Measurements from ENCODE around the gene AREG. TPM values are rescaled to one million over a fixed set of nuclear protein-coding genes. Genes with fewer than 3 reads are reported as not detected.
A peak's percentile ranks its signal among the peaks of the same experiment; 100 is the strongest.
"Not testable (repeated sequence)": the region's sequence is repeated elsewhere in the genome, so short reads cannot be mapped to it uniquely, and the experiment has no call there.

Gene AREG, protein sequence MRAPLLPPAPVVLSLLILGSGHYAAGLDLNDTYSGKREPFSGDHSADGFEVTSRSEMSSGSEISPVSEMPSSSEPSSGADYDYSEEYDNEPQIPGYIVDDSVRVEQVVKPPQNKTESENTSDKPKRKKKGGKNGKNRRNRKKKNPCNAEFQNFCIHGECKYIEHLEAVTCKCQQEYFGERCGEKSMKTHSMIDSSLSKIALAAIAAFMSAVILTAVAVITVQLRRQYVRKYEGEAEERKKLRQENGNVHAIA
- total RNA-seq: 10 to 100 TPM; 13.0 to 40.6 (median 26.2) TPM

- Histone ChIP-seq H3K27ac (peak within 1 kb of the TSS; percentile 73), H3K36me3 (no peaks in the 10 kb centered on the region), H3K27me3 (no peaks in the 10 kb centered on the region), H3K9me3 (no peaks in the 10 kb centered on the region), H3K4me3 (peak within 1 kb of the TSS; percentile 54), H3K4me1 (peaks cover 13% of the 10 kb centered on the region)
- DNase-seq (ENCODE audit: low spot score in 2 of 2): peak; percentile 85 to 87
- peak in 1 of 3 donors; percentile 8 for TF ChIP-seq POLR2AphosphoS5 (IDR thresholded peaks at IDR 0.05)
- peak in 1 of 2 donors; percentile 44 for TF ChIP-seq CTCF (IDR thresholded peaks at IDR 0.05)
- TF ChIP-seq EP300 (IDR thresholded peaks at IDR 0.05): peak; percentile 16
- peak; percentile 21 to 81 for TF ChIP-seq POLR2A (IDR thresholded peaks at IDR 0.05)
- 0% methylated on average over 21 of the region's 64 CpGs for WGBS
These were observed at the start of gene AREG for GRCh38 chr4:74444891-74445642. Gene AREG (plus strand): TSS chr4:74445136. CDS start chr4:74445346, 210 bp downstream.

DNA sequence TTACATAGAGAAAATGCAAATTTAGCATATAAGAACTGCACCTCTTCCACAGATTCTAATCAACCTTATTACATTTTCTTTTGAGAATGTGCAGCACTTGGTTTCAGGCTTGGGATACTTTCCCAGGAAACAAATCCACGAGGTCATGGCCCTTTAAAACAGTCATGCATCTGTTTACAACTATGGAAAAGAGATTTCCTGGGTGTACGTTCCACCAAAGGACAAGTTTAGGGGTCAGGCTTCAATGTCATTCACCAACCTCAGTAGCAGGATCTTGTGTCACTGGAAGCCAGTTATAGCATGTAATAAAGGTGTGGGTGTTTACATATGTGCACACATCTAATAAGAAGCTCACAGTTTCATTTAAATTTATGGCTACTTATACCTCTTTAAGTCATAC lies 49.3 kb upstream of the AREG start:
- Histone ChIP-seq H3K4me3 (no peak overlapping the region), H3K9me3 (no peaks in the 10 kb centered on the region), H3K36me3 (no peaks in the 10 kb centered on the region), H3K27ac (no peak overlapping the region), H3K4me1 (no peaks in the 10 kb centered on the region), H3K27me3 (no peaks in the 10 kb centered on the region)
- 44% methylated on average over 2 of the region's 2 CpGs for WGBS
- DNase-seq (ENCODE audit: low spot score in 2 of 2): no peak
- no peak for TF ChIP-seq CTCF (IDR thresholded peaks at IDR 0.05)
- TF ChIP-seq EP300 (IDR thresholded peaks at IDR 0.05): no peak
- no peak for TF ChIP-seq POLR2A (IDR thresholded peaks at IDR 0.05)
- TF ChIP-seq POLR2AphosphoS5 (IDR thresholded peaks at IDR 0.05): no peak

- H3K27ac ChIP-seq: no peak overlapping the region
- H3K27me3 ChIP-seq: no peaks in the 10 kb centered on the region
- WGBS: 53% methylated on average over 6 of the region's 6 CpGs
- no peak for DNase-seq (ENCODE audit: low spot score in 2 of 2)
- no peaks in the 10 kb centered on the region for H3K36me3 ChIP-seq
- H3K9me3 ChIP-seq: no peaks in the 10 kb centered on the region
- no peaks in the 10 kb centered on the region for H3K4me1 ChIP-seq
- TF ChIP-seq EP300 (IDR thresholded peaks at IDR 0.05) (no peak), CTCF (IDR thresholded peaks at IDR 0.05) (no peak), POLR2A (IDR thresholded peaks at IDR 0.05) (no peak), POLR2AphosphoS5 (IDR thresholded peaks at IDR 0.05) (no peak)
- H3K4me3 ChIP-seq: peak overlapping the region; percentile 24
These were observed 47.0 kb upstream of the AREG start for GRCh38 chr4:74397748-74398426.

GRCh38 chr4:74398894-74399589 lies 45.9 kb upstream of the AREG start:
- H3K4me1 ChIP-seq; H3K27ac ChIP-seq; H3K4me3 ChIP-seq; H3K36me3 ChIP-seq; DNase-seq (ENCODE audit: low spot score in 2 of 2); H3K9me3 ChIP-seq; H3K27me3 ChIP-seq: not testable (repeated sequence)
- 100% methylated on average over 3 of the region's 32 CpGs for WGBS

DNA sequence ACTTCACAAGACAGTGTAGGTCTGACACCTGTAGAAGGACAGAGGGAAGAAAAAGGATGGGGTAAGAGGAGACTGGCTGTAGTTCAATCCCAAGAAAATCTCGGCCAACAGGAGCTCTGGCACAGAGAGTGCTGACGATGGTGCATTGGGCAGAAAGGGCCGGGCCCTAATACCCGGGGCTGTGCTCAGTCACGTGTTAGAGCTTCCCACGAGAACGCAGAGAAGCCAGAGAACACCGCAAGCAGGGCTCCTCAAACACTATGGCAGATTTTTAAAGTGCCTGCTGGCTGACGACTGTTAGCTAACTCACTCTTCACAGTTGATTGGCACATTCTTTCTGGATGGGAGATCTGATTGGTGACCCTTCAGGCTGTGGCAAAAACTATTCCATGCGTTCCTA lies 44.5 kb upstream of the AREG start:
- DNase-seq (ENCODE audit: low spot score in 2 of 2): no peak
- Histone ChIP-seq H3K27ac (no peak overlapping the region), H3K4me1 (no peaks in the 10 kb centered on the region), H3K9me3 (no peaks in the 10 kb centered on the region), H3K36me3 (no peaks in the 10 kb centered on the region), H3K27me3 (no peaks in the 10 kb centered on the region), H3K4me3 (no peak overlapping the region)
- WGBS: 81% methylated on average over 10 of the region's 10 CpGs
- TF ChIP-seq EP300 (IDR thresholded peaks at IDR 0.05) (no peak), POLR2AphosphoS5 (IDR thresholded peaks at IDR 0.05) (no peak), CTCF (IDR thresholded peaks at IDR 0.05) (no peak), POLR2A (IDR thresholded peaks at IDR 0.05) (no peak)

All from suprapubic skin (tissue), 4 donors.